Vagina (tissue), 2 donors: ENCODE results near the gene PDE9A.

Experiments used
- POLR2A ChIP-seq, 2 donors: fragments of 450-650 bp; IDR thresholded peaks; one replicate each; pipeline ENCODE4 v1.6.1; 2017; ENCODE audit warnings: antibody characterized with exemption in 2 of 2, mild to moderate bottlenecking in 2 of 2, moderate library complexity in 2 of 2
- TF ChIP-seq, protein P1 (sequence below), 3 experiments: fragments of 450-650 bp in 2 of 3; fragments of 200-600 bp in 1 of 3; sonication (generic) in 1 of 3; IDR thresholded peaks; one replicate each; pipeline ENCODE4 v1.5.1; 2017 to 2019; ENCODE audit warnings: antibody characterized with exemption in 3 of 3, mild to moderate bottlenecking in 2 of 3, moderate library complexity in 2 of 3

DNA sequence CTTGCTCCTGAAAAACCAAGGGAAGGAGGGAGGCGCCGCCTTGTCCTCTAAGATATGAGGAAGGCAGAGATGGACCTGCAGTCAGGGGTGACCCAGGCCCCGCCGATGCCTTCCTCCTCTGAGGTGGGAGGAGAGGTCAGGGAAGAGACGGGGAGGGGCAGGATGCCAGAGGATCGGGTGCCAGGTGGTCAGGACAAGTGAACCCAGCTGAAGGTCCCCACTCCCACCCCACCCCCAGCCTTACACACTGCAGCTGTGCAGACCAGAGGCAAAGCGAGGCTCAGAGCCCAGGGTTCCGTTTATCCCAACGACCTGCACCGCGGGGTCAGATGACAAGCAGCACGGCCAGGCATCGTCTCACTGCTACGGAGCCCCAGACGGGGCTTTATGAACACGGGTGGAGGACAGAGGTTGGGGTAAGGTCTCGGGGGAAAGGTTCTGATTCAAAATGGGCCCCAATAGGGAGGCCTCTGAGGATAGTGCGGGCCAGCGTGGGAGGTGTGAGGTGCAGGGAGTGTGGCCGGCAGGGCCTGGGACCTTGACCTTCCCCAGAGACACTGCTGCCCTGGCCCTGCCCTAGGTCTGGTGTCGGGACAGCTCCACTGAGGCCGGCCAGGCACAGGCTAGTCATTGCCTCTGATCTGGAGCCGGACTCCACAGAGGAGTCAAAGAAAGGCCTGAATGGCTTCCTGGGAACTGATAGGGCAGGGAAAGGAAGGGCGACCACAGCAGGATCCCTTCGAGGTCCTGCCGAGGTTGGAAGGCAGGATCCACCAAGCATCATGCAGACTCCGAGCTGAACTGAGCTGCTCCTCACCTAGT lies 113.5 kb downstream of the PDE9A start:
- TF ChIP-seq, protein P1, sequence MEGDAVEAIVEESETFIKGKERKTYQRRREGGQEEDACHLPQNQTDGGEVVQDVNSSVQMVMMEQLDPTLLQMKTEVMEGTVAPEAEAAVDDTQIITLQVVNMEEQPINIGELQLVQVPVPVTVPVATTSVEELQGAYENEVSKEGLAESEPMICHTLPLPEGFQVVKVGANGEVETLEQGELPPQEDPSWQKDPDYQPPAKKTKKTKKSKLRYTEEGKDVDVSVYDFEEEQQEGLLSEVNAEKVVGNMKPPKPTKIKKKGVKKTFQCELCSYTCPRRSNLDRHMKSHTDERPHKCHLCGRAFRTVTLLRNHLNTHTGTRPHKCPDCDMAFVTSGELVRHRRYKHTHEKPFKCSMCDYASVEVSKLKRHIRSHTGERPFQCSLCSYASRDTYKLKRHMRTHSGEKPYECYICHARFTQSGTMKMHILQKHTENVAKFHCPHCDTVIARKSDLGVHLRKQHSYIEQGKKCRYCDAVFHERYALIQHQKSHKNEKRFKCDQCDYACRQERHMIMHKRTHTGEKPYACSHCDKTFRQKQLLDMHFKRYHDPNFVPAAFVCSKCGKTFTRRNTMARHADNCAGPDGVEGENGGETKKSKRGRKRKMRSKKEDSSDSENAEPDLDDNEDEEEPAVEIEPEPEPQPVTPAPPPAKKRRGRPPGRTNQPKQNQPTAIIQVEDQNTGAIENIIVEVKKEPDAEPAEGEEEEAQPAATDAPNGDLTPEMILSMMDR (IDR thresholded peaks at IDR 0.05) = no peak
- no peak for TF ChIP-seq POLR2A (IDR thresholded peaks at IDR 0.05)
